Hepatocyte (in vitro differentiated cells): ENCODE data around the gene SYT8. TPM values are rescaled to one million over a fixed set of nuclear protein-coding genes. Genes with fewer than 3 reads are reported as not detected.

Source experiments
- microRNA-seq: library from miRNA; unstranded; fragments of <30 nt; microRNA quantifications from one replicate; pipeline ENCODE4, GENCODE V29; 2017
- polyA plus RNA-seq: library from polyadenylated mRNA; unstranded; fragments of >200 nt; fragmentation: Nextera tagmentation; extraction: Ambion mirVana; gene quantifications from 2 replicates; pipeline ENCODE4 v1.2.1, GENCODE V29; 2016
- small RNA-seq: library from RNA; depleted of rRNA; stranded (forward); fragments of <200 nt; gene quantifications from one replicate; pipeline ENCODE3, GENCODE V24; 2014
- total RNA-seq: library from RNA; depleted of rRNA; stranded (reverse); fragments of >200 nt; gene quantifications from 2 replicates; pipeline ENCODE4 v1.2.3, GENCODE V29; 2014

The SYT8 gene
- total and polyA plus RNA-seq, 2 experiments from 2014 or later = 6.3 to 29.2 TPM

Small RNAs within 50 kb of the gene (microRNA-seq; reads per million reads assigned to microRNA genes)
- gene MIR4298 (not detected), gene MIR7847 (not detected)

Small RNAs within 50 kb of the gene (small RNA-seq; reads per million reads assigned to genes)
- gene AC051649.1 (not detected), gene MIR4298 (not detected)

Other genes with a start within 250 kb of the SYT8 start
- gene KRTAP5-1, start 249.7 kb upstream of the SYT8 start, total RNA-seq = not detected in 2 replicates
- gene KRTAP5-1, start 249.7 kb upstream of the SYT8 start, polyA plus RNA-seq = 0.28 TPM in 1 of 2 replicates, not detected in the other
- gene KRTAP5-2, start 236.7 kb upstream of the SYT8 start, total RNA-seq = not detected in 2 replicates
- gene KRTAP5-2, start 236.7 kb upstream of the SYT8 start, polyA plus RNA-seq = not detected in 2 replicates
- not detected in 2 replicates for gene KRTAP5-3, start 226.5 kb upstream of the SYT8 start, total RNA-seq
- gene KRTAP5-3, start 226.5 kb upstream of the SYT8 start, polyA plus RNA-seq = not detected in 2 replicates
- not detected in 2 replicates for gene KRTAP5-4, start 212.9 kb upstream of the SYT8 start, total RNA-seq
- gene KRTAP5-4, start 212.9 kb upstream of the SYT8 start, polyA plus RNA-seq = not detected in 2 replicates
- gene KRTAP5-5, start 205.2 kb upstream of the SYT8 start, total RNA-seq = not detected in 2 replicates
- gene KRTAP5-5, start 205.2 kb upstream of the SYT8 start, polyA plus RNA-seq = 0.39 and 0.54 TPM in 2 replicates
- not detected in 2 replicates for gene KRTAP5-6, start 137.8 kb upstream of the SYT8 start, total RNA-seq
- not detected in 2 replicates for gene KRTAP5-6, start 137.8 kb upstream of the SYT8 start, polyA plus RNA-seq
- 1.1 and 1.4 TPM in 2 replicates for gene IFITM10, start 84.4 kb upstream of the SYT8 start, total RNA-seq
- gene IFITM10, start 84.4 kb upstream of the SYT8 start, polyA plus RNA-seq = 0.89 and 1.9 TPM in 2 replicates
- 507 and 562 TPM in 2 replicates for gene CTSD, start 71.1 kb upstream of the SYT8 start, total RNA-seq
- gene CTSD, start 71.1 kb upstream of the SYT8 start, polyA plus RNA-seq = 1,181 and 1,283 TPM in 2 replicates
- 0.73 and 2.4 TPM in 2 replicates for gene TNNI2, start 4.0 kb downstream of the SYT8 start, total RNA-seq
- gene TNNI2, start 4.0 kb downstream of the SYT8 start, polyA plus RNA-seq = 5.5 and 10.9 TPM in 2 replicates
- 27.1 and 29.9 TPM in 2 replicates for gene LSP1, start 18.1 kb downstream of the SYT8 start, total RNA-seq
- 41.4 and 47.0 TPM in 2 replicates for gene LSP1, start 18.1 kb downstream of the SYT8 start, polyA plus RNA-seq
- not detected in 2 replicates for gene PRR33, start 56.9 kb downstream of the SYT8 start, total RNA-seq
- 0.29 and 0.47 TPM in 2 replicates for gene PRR33, start 56.9 kb downstream of the SYT8 start, polyA plus RNA-seq
- 19.2 and 20.6 TPM in 2 replicates for gene TNNT3, start 84.7 kb downstream of the SYT8 start, total RNA-seq
- 29.9 and 41.4 TPM in 2 replicates for gene TNNT3, start 84.7 kb downstream of the SYT8 start, polyA plus RNA-seq
- gene MRPL23, start 112.3 kb downstream of the SYT8 start, total RNA-seq = 54.0 and 75.2 TPM in 2 replicates
- gene MRPL23, start 112.3 kb downstream of the SYT8 start, polyA plus RNA-seq = 41.4 and 54.8 TPM in 2 replicates
- 12.4 and 15.8 TPM in 2 replicates for gene H19, start 162.9 kb downstream of the SYT8 start, total RNA-seq
- 3.9 and 26.2 TPM in 2 replicates for gene H19, start 162.9 kb downstream of the SYT8 start, polyA plus RNA-seq